ENCODE data around the gene HSPA1L.

- TF ChIP-seq ZNF132 (tag by site-specific recombination; IDR thresholded peaks at IDR 0.05; ENCODE audit: borderline replicate concordance) (no peak), ZNF791 (tag by site-specific recombination; IDR thresholded peaks at IDR 0.05) (no peak), CTCF (tag by site-specific recombination; IDR thresholded peaks at IDR 0.05) (no peak), PBX3 (CRISPR knock-in tag; IDR thresholded peaks at IDR 0.05) (no peak)
Measured at GRCh38 chr6:31844507-31844906, 29.4 kb upstream of the HSPA1L start.

Measured in HEK293 (cell line).